H1 (cell line): ENCODE data around the gene RPA3.

Source experiments
- EGR1 ChIP-seq: IDR thresholded peaks from 2 replicates; pipeline ENCODE4 v1.6.1; 2011; ENCODE audit warnings: low read depth, low read length, borderline replicate concordance
- HDAC2 ChIP-seq, 2 experiments: fragments of 300-600 bp in 1 of 2; sonication (generic) in 1 of 2; IDR thresholded peaks; 2 replicates each; pipeline ENCODE4 v1.6.1; 2011 to 2012; ENCODE audit warnings: low read depth in 2 of 2, low read length in 2 of 2, mild to moderate bottlenecking in 2 of 2, moderate library complexity in 2 of 2, borderline replicate concordance in 1 of 2, inconsistent platforms in 1 of 2
- MAX ChIP-seq: IDR thresholded peaks from 2 replicates; pipeline ENCODE4 v1.6.1; 2012; ENCODE audit warnings: inconsistent platforms
- POLR2A ChIP-seq, 2 experiments: IDR thresholded peaks; 1 replicate in 1 of 2; 2 replicates in 1 of 2; pipeline ENCODE4 v1.6.1; 2011; ENCODE audit warnings: low read depth in 2 of 2, low read length in 2 of 2, mild to moderate bottlenecking in 2 of 2; ENCODE audit errors: control extremely low read depth in 1 of 2
- SUZ12 ChIP-seq: fragments of 200-600 bp; sonication (generic); IDR thresholded peaks from 2 replicates; pipeline ENCODE4 v1.6.1; 2012; ENCODE audit warnings: mild to moderate bottlenecking, inconsistent platforms, low read length, moderate library complexity, mixed read lengths

GRCh38 chr7:7713730-7714129, 4.7 kb downstream of the RPA3 start:
- no peak for TF ChIP-seq MAX
- TF ChIP-seq EGR1, result no peak
- TF ChIP-seq HDAC2 (IDR thresholded peaks at IDR 0.05; ENCODE audit: borderline replicate concordance in 1 of 2, low read depth in 2 of 2, low read length in 2 of 2), result no peak
- no peak for TF ChIP-seq POLR2A (IDR thresholded peaks at IDR 0.05; ENCODE audit: control extremely low read depth in 1 of 2, low read depth in 2 of 2, low read length in 2 of 2)
- TF ChIP-seq SUZ12, result no peak
